Panc1 (cell line): ENCODE data around the gene ADAM23. TPM values are rescaled to one million over a fixed set of nuclear protein-coding genes. Genes with fewer than 3 reads are reported as not detected.

Source experiments
- ATAC-seq: fragments of 200-7000 bp; cut with Tn5 transposase; 2 replicates; pipeline ENCODE4 v1.9.1; 2020; ENCODE audit warnings: mild to moderate bottlenecking, moderate library complexity
- BruUV-seq: library from RNA; stranded (reverse); fragments of 400-500 nt; replicated peaks from 2 replicates; lab custom pipeline; 2021; lab: Mats Ljungman, UMichigan
- CTCF ChIA-PET: fragments of 300-600 bp; sonication (Branson Sonifier 250); formaldehyde crosslinking; loops from one replicate; lab custom pipeline; 2022; ENCODE audit warnings: antibody characterized with exemption; lab: Charles Lee
- POLR2A ChIA-PET: fragments of 300-600 bp; sonication (Branson Sonifier 250); formaldehyde crosslinking; loops from one replicate; lab custom pipeline; 2022; ENCODE audit warnings: antibody characterized with exemption; lab: Charles Lee
- DNase-seq: peaks from one replicate; pipeline ENCODE4 v3.0.0-alpha.2; 2010; ENCODE audit warnings: low read depth, low spot score
- H3K27ac ChIP-seq: 2 replicates; pipeline ENCODE4 v1.5.1; 2011; ENCODE audit warnings: mild to moderate bottlenecking, low read length, inconsistent platforms
- H3K27me3 ChIP-seq: fragments of 200-500 bp; sonication (Bioruptor generic); 2 replicates; pipeline ENCODE4 v1.6.0; 2014; ENCODE audit warnings: low read length, inconsistent platforms; ENCODE audit not compliant: control insufficient read depth, insufficient read depth
- H3K36me3 ChIP-seq: fragments of 200-500 bp; sonication (Bioruptor generic); 2 replicates; pipeline ENCODE4 v1.5.1; 2014; ENCODE audit warnings: inconsistent platforms, mild to moderate bottlenecking, low read length, moderate library complexity; ENCODE audit not compliant: control insufficient read depth, insufficient read depth
- H3K4me1 ChIP-seq: 2 replicates; pipeline ENCODE4 v1.5.1; 2011; ENCODE audit warnings: inconsistent platforms, mild to moderate bottlenecking, low read length, moderate library complexity; ENCODE audit not compliant: control insufficient read depth, insufficient read depth
- H3K4me3 ChIP-seq, 2 experiments: 2 replicates each; pipeline ENCODE4 v1.5.1; 2011 to 2012; ENCODE audit warnings: low read depth in 2 of 2, low read length in 2 of 2, mild to moderate bottlenecking in 2 of 2, inconsistent platforms in 1 of 2, moderate library complexity in 1 of 2
- H3K9me3 ChIP-seq: fragments of 200-500 bp; sonication (Bioruptor generic); 2 replicates; pipeline ENCODE4 v1.5.1; 2014; ENCODE audit warnings: low read depth, mild to moderate bottlenecking, inconsistent platforms, low read length, moderate library complexity; ENCODE audit not compliant: control insufficient read depth, insufficient read depth
- CTCF ChIP-seq: fragments of 450-650 bp; IDR thresholded peaks from 2 replicates; pipeline ENCODE4 v1.5.1; 2017; ENCODE audit warnings: mild to moderate bottlenecking
- POLR2AphosphoS5 ChIP-seq: IDR thresholded peaks from 2 replicates; pipeline ENCODE4 v1.6.1; 2012; ENCODE audit warnings: mild to moderate bottlenecking, low read depth, low read length, moderate library complexity
- REST ChIP-seq, 2 experiments: IDR thresholded peaks; 2 replicates each; pipeline ENCODE4 v1.6.1; 2011 to 2012; ENCODE audit warnings: low read depth in 2 of 2, control low read depth in 1 of 2, low read length in 1 of 2, mild to moderate bottlenecking in 1 of 2, moderate library complexity in 1 of 2; ENCODE audit not compliant: insufficient read depth in 1 of 2
- SIN3A ChIP-seq: IDR thresholded peaks from 2 replicates; pipeline ENCODE4 v1.6.1; 2012; ENCODE audit warnings: low read depth, mild to moderate bottlenecking, low read length, moderate library complexity, borderline replicate concordance; ENCODE audit not compliant: insufficient read depth
- TCF7L2 ChIP-seq: IDR thresholded peaks from 2 replicates; pipeline ENCODE4 v1.6.1; 2011; ENCODE audit warnings: mild to moderate bottlenecking, low read depth, low read length, inconsistent platforms
- in situ Hi-C: cut with HindIII; loops from 2 replicates; pipeline ENCODE4 v1.10.0; 2016; ENCODE audit warnings: low sequenced_read_pairs, low pct_unique_long_range_greater_than_20kb
- intact Hi-C: fragments of 100-400 bp; cut with micrococcal nuclease; formaldehyde crosslinking; loops from one replicate; pipeline ENCODE4 v1.10.0; 2022; ENCODE audit not compliant: unreplicated experiment
- total RNA-seq: library from RNA; stranded (reverse); gene quantifications from one replicate; pipeline ENCODE4 v1.2.1, GENCODE V29; 2021; ENCODE audit not compliant: unreplicated experiment

Gene ADAM23
- total RNA-seq, 1 experiment from 2014 or later: 0.18 TPM

GRCh38 chr2:206433686-206434085 lies 9.6 kb upstream of the ADAM23 start:
- TF ChIP-seq REST (IDR thresholded peaks at IDR 0.05; ENCODE audit: insufficient read depth in 1 of 2, low read depth in 2 of 2, low read length in 1 of 2) (no peak), TCF7L2 (no peak), POLR2AphosphoS5 (no peak), SIN3A (no peak), CTCF (no peak)
- POLR2A ChIA-PET: no interaction called here
- BruUV-seq: no TSS peak
- Histone ChIP-seq H3K4me3 (no peak overlapping the region), H3K36me3 (no peaks in the 10 kb centered on the region), H3K27ac (no peak overlapping the region), H3K9me3 (no peaks in the 10 kb centered on the region), H3K27me3 (peaks cover 8% of the 10 kb centered on the region), H3K4me1 (no peaks in the 10 kb centered on the region)
- no peak for DNase-seq
- intact Hi-C loops (no loop called here), in situ Hi-C loops (no loop called here)
- ATAC-seq: no peak
- CTCF ChIA-PET: no interaction called here

- in situ Hi-C loops: no loop called here
Observed at GRCh38 chr2:206435742-206436141, 7.6 kb upstream of the ADAM23 start.

More at GRCh38 chr2:206435742-206436141, 7.6 kb upstream of the ADAM23 start:
- ChIA-PET CTCF (no interaction called here), POLR2A (no interaction called here)
- Histone ChIP-seq H3K4me3 (no peak overlapping the region), H3K27ac (no peak overlapping the region), H3K36me3 (no peaks in the 10 kb centered on the region), H3K9me3 (no peaks in the 10 kb centered on the region), H3K4me1 (no peaks in the 10 kb centered on the region), H3K27me3 (peaks cover 8% of the 10 kb centered on the region)
- TF ChIP-seq POLR2AphosphoS5: no peak
- TF ChIP-seq REST (IDR thresholded peaks at IDR 0.05; ENCODE audit: insufficient read depth in 1 of 2, low read depth in 2 of 2, low read length in 1 of 2): no peak
- no peak for TF ChIP-seq CTCF
- TF ChIP-seq SIN3A: no peak
- TF ChIP-seq TCF7L2: no peak
- intact Hi-C loops: no loop called here
- no peak for DNase-seq
- no peak for ATAC-seq
- no TSS peak for BruUV-seq
